GM13976 (cell line): ENCODE results near the gene NKX1-1.

Source experiments
- DNase-seq: peaks from one replicate; pipeline ENCODE4 v3.0.0; 2012; ENCODE audit warnings: low spot score
- in situ Hi-C: fragments of 300-500 bp; cut with MboI; formaldehyde crosslinking; loops from one replicate; pipeline ENCODE4 v1.12.0; 2022; ENCODE audit warnings: low sequenced_read_pairs, mixed read lengths, inconsistent platforms; ENCODE audit not compliant: unreplicated experiment
- TF ChIP-seq, protein P1 (sequence below): IDR thresholded peaks from 2 replicates; pipeline ENCODE4 v1.5.1; 2012; ENCODE audit warnings: borderline replicate concordance, mild to moderate bottlenecking; ENCODE audit not compliant: insufficient read depth; ENCODE audit errors: extremely low read depth, missing control alignments, control extremely low read depth

The NKX1-1 gene

DNA sequence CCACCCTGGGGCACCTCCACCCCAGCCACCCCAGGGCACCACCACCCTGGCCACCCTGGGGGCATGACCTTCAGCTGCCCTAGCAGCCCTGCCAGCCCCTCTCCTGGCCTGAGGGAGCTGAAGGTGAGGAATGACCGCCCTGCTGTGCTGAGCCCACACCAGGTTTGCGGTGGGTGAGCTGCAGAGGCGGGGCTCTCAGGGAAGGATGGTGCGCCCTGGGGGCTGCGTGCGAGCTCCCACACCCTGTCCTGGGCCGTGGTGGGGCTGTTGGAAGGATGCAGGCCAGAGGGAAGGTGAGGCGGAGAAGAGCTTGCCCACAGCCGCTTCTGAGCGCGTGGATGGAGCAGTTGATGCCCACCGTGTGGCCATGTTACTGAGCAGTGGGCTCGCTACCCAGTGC is 41.5 kb downstream of the NKX1-1 start:
- DNase-seq = no peak
- TF ChIP-seq, protein P1, sequence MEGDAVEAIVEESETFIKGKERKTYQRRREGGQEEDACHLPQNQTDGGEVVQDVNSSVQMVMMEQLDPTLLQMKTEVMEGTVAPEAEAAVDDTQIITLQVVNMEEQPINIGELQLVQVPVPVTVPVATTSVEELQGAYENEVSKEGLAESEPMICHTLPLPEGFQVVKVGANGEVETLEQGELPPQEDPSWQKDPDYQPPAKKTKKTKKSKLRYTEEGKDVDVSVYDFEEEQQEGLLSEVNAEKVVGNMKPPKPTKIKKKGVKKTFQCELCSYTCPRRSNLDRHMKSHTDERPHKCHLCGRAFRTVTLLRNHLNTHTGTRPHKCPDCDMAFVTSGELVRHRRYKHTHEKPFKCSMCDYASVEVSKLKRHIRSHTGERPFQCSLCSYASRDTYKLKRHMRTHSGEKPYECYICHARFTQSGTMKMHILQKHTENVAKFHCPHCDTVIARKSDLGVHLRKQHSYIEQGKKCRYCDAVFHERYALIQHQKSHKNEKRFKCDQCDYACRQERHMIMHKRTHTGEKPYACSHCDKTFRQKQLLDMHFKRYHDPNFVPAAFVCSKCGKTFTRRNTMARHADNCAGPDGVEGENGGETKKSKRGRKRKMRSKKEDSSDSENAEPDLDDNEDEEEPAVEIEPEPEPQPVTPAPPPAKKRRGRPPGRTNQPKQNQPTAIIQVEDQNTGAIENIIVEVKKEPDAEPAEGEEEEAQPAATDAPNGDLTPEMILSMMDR = no peak
- in situ Hi-C loops = no loop called here

DNA sequence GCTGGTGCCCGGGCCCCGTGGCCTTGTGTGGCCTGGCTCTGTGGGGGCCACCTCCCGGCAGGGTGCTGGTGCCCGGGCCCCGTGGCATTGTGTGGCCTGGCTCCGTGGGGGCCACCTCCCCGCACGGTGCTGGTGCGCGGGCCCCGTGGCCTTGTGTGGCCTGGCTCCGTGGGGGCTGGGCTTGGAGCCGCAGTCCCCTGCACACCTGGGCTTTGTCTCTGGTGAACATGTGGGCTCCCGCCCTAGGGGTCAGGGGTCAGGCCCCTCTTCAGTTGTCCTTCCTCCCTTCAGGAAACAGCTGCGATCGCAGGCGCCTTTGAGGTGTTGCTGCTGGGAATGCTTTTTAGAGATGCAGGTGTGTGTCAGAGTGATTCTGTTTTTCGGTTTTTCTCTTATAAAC is 42.0 kb downstream of the NKX1-1 start:
- no peak for DNase-seq
- in situ Hi-C loops = no loop called here
- TF ChIP-seq, protein P1 = no peak

DNA sequence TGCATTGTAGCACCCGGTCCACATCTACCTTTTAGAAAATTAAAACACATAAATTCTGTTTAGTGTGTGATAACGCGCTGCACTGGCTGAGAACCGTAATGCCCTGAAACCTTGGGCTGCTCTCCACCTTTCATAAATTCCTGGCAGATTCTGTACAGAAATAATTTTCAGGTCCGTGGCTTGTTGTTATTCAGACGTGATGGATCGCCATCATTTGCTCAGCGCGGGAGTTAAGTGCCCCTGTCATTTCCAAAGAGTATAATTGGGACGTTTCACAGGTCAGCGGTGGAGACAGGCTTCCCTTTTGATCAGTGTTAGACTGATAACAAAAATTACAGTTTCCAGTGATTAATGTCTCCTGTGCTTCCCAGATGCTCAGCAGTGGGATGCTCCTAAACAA is 42.7 kb downstream of the NKX1-1 start:
- in situ Hi-C loops = no loop called here
- TF ChIP-seq, protein P1 = no peak
- no peak for DNase-seq

DNA sequence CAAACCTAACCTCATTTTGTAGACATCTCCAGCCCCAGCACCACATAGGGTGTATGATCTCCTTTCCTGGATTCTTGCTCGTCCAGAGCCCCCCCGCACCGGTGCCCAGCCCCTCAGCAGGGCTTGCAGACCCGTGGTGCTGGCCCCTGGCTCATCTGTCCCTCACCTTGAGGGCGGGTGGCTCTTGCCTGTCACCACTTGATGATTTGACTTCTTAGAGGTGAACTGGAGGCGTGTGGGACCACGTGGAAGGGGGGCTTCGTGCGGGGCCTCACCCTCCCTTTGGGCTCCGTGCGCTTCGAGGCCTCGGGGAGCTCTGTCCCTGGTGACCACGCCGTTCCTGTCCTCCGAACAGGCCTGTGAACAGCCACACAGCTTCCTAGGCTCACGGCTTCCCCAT is 43.7 kb downstream of the NKX1-1 start:
- DNase-seq = no peak
- in situ Hi-C loops = no loop called here
- TF ChIP-seq, protein P1 = no peak

DNA sequence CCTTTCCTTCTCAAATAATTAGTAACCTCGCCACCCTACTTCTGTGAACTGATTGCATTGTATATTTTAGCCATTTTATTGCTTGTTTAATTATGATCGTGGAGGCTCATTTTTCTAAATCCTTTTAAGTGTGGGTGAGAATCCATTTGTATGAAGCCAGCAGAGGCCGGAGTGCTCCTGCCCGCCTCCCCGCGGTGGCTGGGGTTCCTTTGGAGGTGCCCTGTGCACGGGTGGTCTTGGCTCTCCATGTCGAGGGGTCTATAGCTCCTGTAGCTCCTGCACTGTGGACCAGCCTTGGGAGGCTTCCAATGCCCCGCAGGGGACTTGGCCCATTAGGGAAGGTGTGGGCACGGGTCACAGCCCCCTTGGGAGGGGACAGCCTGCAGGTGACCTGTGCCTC is 44.2 kb downstream of the NKX1-1 start:
- DNase-seq = no peak
- TF ChIP-seq, protein P1 = no peak
- in situ Hi-C loops = no loop called here

DNA sequence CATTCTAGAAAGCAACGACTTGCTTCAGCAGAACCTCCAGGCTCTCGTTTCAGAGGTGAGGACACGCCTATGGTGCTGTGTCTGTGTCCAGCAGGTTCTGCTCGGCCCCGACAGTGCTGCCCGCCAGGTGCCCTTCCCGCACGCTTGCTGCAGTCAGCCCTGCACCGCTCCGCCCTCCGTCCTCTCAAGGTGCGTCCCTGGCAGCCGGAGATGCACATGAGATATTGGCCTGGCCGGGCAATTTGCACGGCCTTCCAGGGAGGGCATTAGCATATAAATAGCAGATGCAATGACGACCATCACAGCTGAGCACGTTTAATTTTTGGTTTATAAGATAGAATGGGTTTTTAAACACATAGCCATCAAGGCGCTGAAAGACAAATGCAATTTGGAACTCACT is 44.8 kb downstream of the NKX1-1 start:
- no peak for DNase-seq
- TF ChIP-seq, protein P1 = no peak
- in situ Hi-C loops = no loop called here
